Mucosa of descending colon (tissue), 3 donors: ENCODE data around the gene COL1A2. TPM values are rescaled to one million over a fixed set of nuclear protein-coding genes. Genes with fewer than 3 reads are reported as not detected.

ENCODE experiments used
- ATAC-seq: fragments of 200-7000 bp; cut with Tn5 transposase; one replicate; pipeline ENCODE4 v1.9.1; 2020; ENCODE audit warnings: mild to moderate bottlenecking, moderate library complexity
- DNase-seq, 3 donors: peaks; one replicate each; pipeline ENCODE4 v3.0.0-alpha.2; 2020
- H3K36me3 ChIP-seq: fragments of 200-600 bp; one replicate; pipeline ENCODE4 v1.8.0; 2021; ENCODE audit warnings: low read depth, mild to moderate bottlenecking
- H3K4me1 ChIP-seq: fragments of 200-600 bp; one replicate; pipeline ENCODE4 v1.8.0; 2021; ENCODE audit warnings: low read depth, mild to moderate bottlenecking
- H3K4me3 ChIP-seq: fragments of 200-600 bp; one replicate; pipeline ENCODE4 v1.8.0; 2021; ENCODE audit warnings: mild to moderate bottlenecking
- H3K9me3 ChIP-seq: fragments of 200-600 bp; one replicate; pipeline ENCODE4 v1.8.0; 2021; ENCODE audit warnings: mild to moderate bottlenecking
- CTCF ChIP-seq: fragments of 200-600 bp; IDR thresholded peaks from one replicate; pipeline ENCODE4 v1.8.0; 2022; ENCODE audit warnings: antibody characterized with exemption, mild to moderate bottlenecking
- intact Hi-C, 2 donors: fragments of 100-400 bp; cut with DNase I in 1 of 2; cut with micrococcal nuclease in 1 of 2; formaldehyde crosslinking; loops; one replicate each; pipeline versions ENCODE4 v1.11.0 to v1.11.1; 2022; cut with DNase I, micrococcal nuclease
- total RNA-seq, 3 donors: library from RNA; stranded (reverse); fragmentation: NEBNext Ultra II Directional in 2 of 3; extraction: Animal tissue kit (Norgen Biotek cat#: 25700) in 2 of 3; gene quantifications; one replicate each; pipeline versions ENCODE4 v1.2.1 to v1.2.4, GENCODE V29; 2021 to 2023
- donor health status: DM: no; HTN: no; CAD: no; lungs with moderate emphysema.
- donor health status: DM: no; HTN: no; CAD: no.
- donor health status: DM: no; HTN: yes; CAD: no.

Gene COL1A2
- total RNA-seq, 3 donors from 2014 or later = 35.1 to 176 (median 155) TPM

GRCh38 chr7:94440451-94441039, 45.9 kb downstream of the COL1A2 start:
- no peak for TF ChIP-seq CTCF
- Histone ChIP-seq H3K9me3 (no peaks in the 10 kb centered on the region), H3K4me3 (no peak overlapping the region), H3K4me1 (peaks cover 3% of the 10 kb centered on the region), H3K36me3 (no peaks in the 10 kb centered on the region)
- intact Hi-C loops = no loop called here
- ATAC-seq = peak; percentile 97
- peak in 2 of 3 donors; percentile 30 to 57 for DNase-seq

GRCh38 chr7:94441138-94441537, 46.4 kb downstream of the COL1A2 start:
- Histone ChIP-seq H3K9me3 (no peaks in the 10 kb centered on the region), H3K4me1 (peaks cover 3% of the 10 kb centered on the region), H3K36me3 (no peaks in the 10 kb centered on the region), H3K4me3 (no peak overlapping the region)
- intact Hi-C loops = no loop called here
- TF ChIP-seq CTCF = no peak
- no peak for DNase-seq
- ATAC-seq = no peak

- no peaks in the 10 kb centered on the region for H3K9me3 ChIP-seq
- H3K4me1 ChIP-seq = peaks cover 3% of the 10 kb centered on the region
- H3K36me3 ChIP-seq = no peaks in the 10 kb centered on the region
- H3K4me3 ChIP-seq = no peak overlapping the region
- no peak for DNase-seq
- intact Hi-C loops = no loop called here
- TF ChIP-seq CTCF = no peak
- no peak for ATAC-seq
These were observed 47.9 kb downstream of the COL1A2 start for GRCh38 chr7:94442639-94443038.

GRCh38 chr7:94444813-94445212, 50.1 kb downstream of the COL1A2 start:
- intact Hi-C loops = no loop called here
- H3K4me1 ChIP-seq = peaks cover 3% of the 10 kb centered on the region
- no peak for TF ChIP-seq CTCF
- no peaks in the 10 kb centered on the region for H3K36me3 ChIP-seq
- DNase-seq (no peak), ATAC-seq (no peak)
- no peak overlapping the region for H3K4me3 ChIP-seq
- H3K9me3 ChIP-seq = no peaks in the 10 kb centered on the region

- Histone ChIP-seq H3K4me3 (no peak overlapping the region), H3K36me3 (no peaks in the 10 kb centered on the region), H3K4me1 (peaks cover 1% of the 10 kb centered on the region), H3K9me3 (no peaks in the 10 kb centered on the region)
- ATAC-seq (no peak), DNase-seq (no peak)
- no peak for TF ChIP-seq CTCF
- intact Hi-C loops = no loop called here
These were observed 51.0 kb downstream of the COL1A2 start for GRCh38 chr7:94445696-94446194.

- ATAC-seq = no peak
- intact Hi-C loops = no loop called here
- DNase-seq = no peak
- Histone ChIP-seq H3K36me3 (no peaks in the 10 kb centered on the region), H3K9me3 (no peaks in the 10 kb centered on the region), H3K4me3 (no peak overlapping the region), H3K4me1 (no peaks in the 10 kb centered on the region)
- TF ChIP-seq CTCF = no peak
These were observed 51.6 kb downstream of the COL1A2 start for GRCh38 chr7:94446308-94446707.
